HepG2 (cell line): ENCODE data around the gene KANSL1L. TPM values are rescaled to one million over a fixed set of nuclear protein-coding genes. Genes with fewer than 3 reads are reported as not detected.

Experiments
- ATAC-seq: fragments of 200-7000 bp; cut with Tn5 transposase; 3 replicates; pipeline ENCODE4 v1.9.1; 2020; ENCODE audit warnings: mild to moderate bottlenecking, moderate library complexity
- BruUV-seq: library from RNA; stranded (reverse); fragments of 400-500 nt; replicated peaks from 2 replicates; lab custom pipeline; 2021; lab: Mats Ljungman, UMichigan
- CTCF ChIA-PET: fragments of 300-600 bp; formaldehyde crosslinking; extraction: SDS; loops from one replicate; lab custom pipeline; 2021; ENCODE audit warnings: low total read pairs, inconsistent platforms, low intra/inter-chr PET ratio; lab: Yijun Ruan, JAX
- POLR2A ChIA-PET: fragments of 350-600 bp; sonication (Branson Sonifier 250); formaldehyde crosslinking; loops from one replicate; lab custom pipeline; 2020; ENCODE audit warnings: antibody characterized with exemption, inconsistent platforms; lab: Yijun Ruan, JAX
- DNase-seq: peaks from one replicate; pipeline ENCODE4 v3.0.0-alpha.2; 2015; ENCODE audit warnings: low spot score
- FAIRE-seq: peaks from 3 replicates; lab custom pipeline; 2011; peaks lifted over from hg19 to GRCh38; lab: Jason Lieb, UNC
- H2AFZ ChIP-seq: one replicate; pipeline ENCODE4 v1.6.1; 2011; ENCODE audit warnings: low read length, inconsistent platforms
- H3K27ac ChIP-seq: fragments of 300-600 bp; 3 replicates; pipeline ENCODE4 v1.8.0; 2011; ENCODE audit warnings: mixed run types, mild to moderate bottlenecking, mixed read lengths, low read length, inconsistent platforms; ENCODE audit not compliant: insufficient read depth; ENCODE audit errors: extremely low read length
- H3K27me3 ChIP-seq, 2 experiments: fragments of 200-600 bp in 1 of 2; 2 replicates in 1 of 2; 3 replicates in 1 of 2; pipeline versions ENCODE4 v1.6.0 to v1.8.0; 2011; ENCODE audit warnings: low read length in 2 of 2, mild to moderate bottlenecking in 2 of 2, moderate library complexity in 2 of 2, inconsistent platforms in 1 of 2; ENCODE audit not compliant: insufficient read depth in 2 of 2, control insufficient read depth in 1 of 2
- H3K36me3 ChIP-seq, 2 experiments: fragments of 200-600 bp in 1 of 2; replicated peaks in 1 of 2; 2 replicates in 1 of 2; 3 replicates in 1 of 2; pipeline versions ENCODE4 v1.5.1 to v1.8.0; 2011; ENCODE audit warnings: low read length in 2 of 2, inconsistent platforms in 1 of 2; ENCODE audit not compliant: insufficient read depth in 2 of 2, control insufficient read depth in 1 of 2
- H3K4me1 ChIP-seq: 2 replicates; pipeline ENCODE4 v1.5.1; 2012; ENCODE audit warnings: low read length, inconsistent platforms; ENCODE audit not compliant: insufficient read depth
- H3K4me2 ChIP-seq: 2 replicates; pipeline ENCODE4 v1.6.0; 2011; ENCODE audit warnings: low read depth, low read length, inconsistent platforms
- H3K4me3 ChIP-seq, 3 experiments: fragments of 200-600 bp in 1 of 3; sonication (generic), shearing (Covaris generic) in 1 of 3; replicated peaks in 1 of 3; 2 replicates each; pipeline ENCODE4 v1.5.1; 2011 to 2016; ENCODE audit warnings: low read length in 3 of 3, inconsistent platforms in 2 of 3, low read depth in 2 of 3, mild to moderate bottlenecking in 2 of 3, control low read depth in 1 of 3, mixed read lengths in 1 of 3; ENCODE audit not compliant: insufficient read depth in 1 of 3
- H3K79me2 ChIP-seq: one replicate; pipeline ENCODE4 v1.6.1; 2011; ENCODE audit warnings: low read length, inconsistent platforms; ENCODE audit not compliant: insufficient read depth
- H3K9ac ChIP-seq: 2 replicates; pipeline ENCODE4 v1.6.0; 2011; ENCODE audit warnings: mild to moderate bottlenecking, low read depth, low read length, inconsistent platforms; ENCODE audit not compliant: insufficient read depth
- H3K9me3 ChIP-seq: 2 replicates; pipeline ENCODE4 v1.5.1; 2012; ENCODE audit warnings: mild to moderate bottlenecking, low read length
- H4K20me1 ChIP-seq: 2 replicates; pipeline ENCODE4 v1.6.0; 2011; ENCODE audit warnings: inconsistent platforms, mild to moderate bottlenecking, low read length, moderate library complexity; ENCODE audit not compliant: insufficient read depth
- ETV6 ChIP-seq: sonication (generic); formaldehyde crosslinking; conservative IDR thresholded peaks from 2 replicates; pipeline ENCODE4 v1.4.0; 2020; ENCODE audit warnings: missing genetic modification reagents
- GABPB1 ChIP-seq: IDR thresholded peaks from 2 replicates; pipeline ENCODE4 v1.6.1; 2016; ENCODE audit warnings: mild to moderate bottlenecking, missing genetic modification reagents, moderate library complexity, missing compliant biosample characterization
- GPN1 ChIP-seq: sonication (generic); formaldehyde crosslinking; IDR thresholded peaks from 2 replicates; pipeline ENCODE4 v1.5.1; 2020; ENCODE audit warnings: missing genetic modification reagents, borderline replicate concordance
- GTF2F1 ChIP-seq: fragments of 150-350 bp; IDR thresholded peaks from 2 replicates; pipeline ENCODE4 v1.6.1; 2014; ENCODE audit warnings: low read length
- MED1 ChIP-seq: sonication (generic); formaldehyde crosslinking; IDR thresholded peaks from 2 replicates; pipeline ENCODE4 v1.4.0; 2020; ENCODE audit warnings: missing genetic modification reagents
- NFYC ChIP-seq: IDR thresholded peaks from 2 replicates; pipeline ENCODE4 v1.6.1; 2016; ENCODE audit warnings: missing genetic modification reagents, missing compliant biosample characterization
- RAD21 ChIP-seq: fragments of 450-650 bp; formaldehyde crosslinking; IDR thresholded peaks from 2 replicates; pipeline ENCODE4 v1.5.0; 2020; ENCODE audit warnings: mild to moderate bottlenecking
- SRF ChIP-seq: IDR thresholded peaks from 2 replicates; pipeline ENCODE4 v1.6.1; 2011; ENCODE audit warnings: mild to moderate bottlenecking, low read depth, low read length, moderate library complexity
- SRSF9 ChIP-seq: fragments of 200-400 bp; formaldehyde crosslinking; IDR thresholded peaks from 2 replicates; pipeline ENCODE4 v1.6.1; 2018; ENCODE audit warnings: borderline replicate concordance, mild to moderate bottlenecking, low read depth, low read length; ENCODE audit not compliant: insufficient read depth, poor library complexity, severe bottlenecking
- XBP1 ChIP-seq: sonication (generic); formaldehyde crosslinking; IDR thresholded peaks from 2 replicates; pipeline ENCODE4 v1.5.0; 2020; ENCODE audit warnings: missing genetic modification reagents
- ZBTB26 ChIP-seq: IDR thresholded peaks from 2 replicates; pipeline ENCODE4 v1.6.1; 2016; ENCODE audit warnings: missing compliant biosample characterization, missing genetic modification reagents, borderline replicate concordance
- ZFP82 ChIP-seq: sonication (generic); formaldehyde crosslinking; IDR thresholded peaks from 2 replicates; pipeline ENCODE4 v1.5.1; 2020; ENCODE audit warnings: mild to moderate bottlenecking, missing genetic modification reagents, borderline replicate concordance
- ZNF143 ChIP-seq: sonication (generic); formaldehyde crosslinking; IDR thresholded peaks from 2 replicates; pipeline ENCODE4 v1.4.0; 2020; ENCODE audit warnings: missing genetic modification reagents
- ZNF468 ChIP-seq: sonication (generic); formaldehyde crosslinking; IDR thresholded peaks from 2 replicates; pipeline ENCODE4 v1.8.0; 2022; ENCODE audit warnings: mild to moderate bottlenecking, moderate library complexity, missing genetic modification reagents
- ZSCAN12 ChIP-seq: sonication (generic); formaldehyde crosslinking; IDR thresholded peaks from 2 replicates; pipeline ENCODE4 v1.9.0; 2021; ENCODE audit warnings: mild to moderate bottlenecking, missing genetic modification reagents
- WGBS: methylation state at CpG from one replicate; pipeline ENCODE4 v1.1.6; 2017; ENCODE audit warnings: low lambda C conversion rate; 5-methylcytosine and 5-hydroxymethylcytosine counted together
- in situ Hi-C: cut with HindIII; loops from 2 replicates; pipeline ENCODE4 v1.10.0; 2017; ENCODE audit warnings: low pct_unique_long_range_greater_than_20kb; ENCODE audit not compliant: extremely low pct_ligation_motif_present
- intact Hi-C: fragments of 100-400 bp; cut with micrococcal nuclease; formaldehyde crosslinking; loops from one replicate; pipeline ENCODE4 v1.10.0; 2022; ENCODE audit not compliant: unreplicated experiment
- polyA plus RNA-seq, 8 experiments: library from polyadenylated mRNA; depleted of rRNA in 3 of 8; stranded (reverse) in 7 of 8; unstranded in 1 of 8; fragments of >200 nt; fragmentation: Illumina TruSeq in 4 of 8; extraction: Trizol in 4 of 8; gene quantifications; 2 replicates each; pipeline versions ENCODE4 v1.2.1 to v1.2.3, GENCODE V29; 2011 to 2016; ENCODE audit warnings: low read depth in 4 of 8, missing spikeins in 1 of 8, mixed read lengths in 1 of 8; ENCODE audit not compliant: insufficient read depth in 1 of 8
- total RNA-seq, 5 experiments: library from RNA; depleted of rRNA; stranded (reverse); fragments of >200 nt; fragmentation: Illumina TruSeq; extraction: Trizol; gene quantifications; 2 replicates each; pipeline ENCODE4 v1.2.3, GENCODE V29; 2016; ENCODE audit warnings: low read depth in 1 of 5
- TF ChIP-seq, protein P1 (sequence below): sonication (generic); formaldehyde crosslinking; IDR thresholded peaks from 2 replicates; pipeline ENCODE4 v1.8.1; 2023; ENCODE audit warnings: mild to moderate bottlenecking, missing genetic modification reagents, borderline replicate concordance
- TF ChIP-seq, protein P2 (sequence below): sonication (generic); formaldehyde crosslinking; IDR thresholded peaks from 2 replicates; pipeline ENCODE4 v1.4.0; 2020; ENCODE audit warnings: missing genetic modification reagents
- TF ChIP-seq, protein P3 (sequence below): sonication (generic); formaldehyde crosslinking; IDR thresholded peaks from 2 replicates; pipeline ENCODE4 v1.4.0; 2020; ENCODE audit warnings: missing genetic modification reagents, borderline replicate concordance

KANSL1L gene
- total and polyA plus RNA-seq, 2 of the 13 experiments (the other 11 are each of a cell fraction or from before 2014, with no cell fraction given), result 5.4 to 10.3 TPM

GRCh38 chr2:210020138-210020537, 151.1 kb downstream of the KANSL1L start (continued):
- TF ChIP-seq NFYC (CRISPR knock-in tag) (no peak), ETV6 (CRISPR knock-in tag) (no peak), ZNF468 (CRISPR knock-in tag) (no peak)
- TF ChIP-seq, protein P1, sequence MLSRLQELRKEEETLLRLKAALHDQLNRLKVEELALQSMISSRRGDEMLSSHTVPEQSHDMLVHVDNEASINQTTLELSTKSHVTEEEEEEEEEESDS (CRISPR knock-in tag), result no peak
- TF ChIP-seq, protein P2, sequence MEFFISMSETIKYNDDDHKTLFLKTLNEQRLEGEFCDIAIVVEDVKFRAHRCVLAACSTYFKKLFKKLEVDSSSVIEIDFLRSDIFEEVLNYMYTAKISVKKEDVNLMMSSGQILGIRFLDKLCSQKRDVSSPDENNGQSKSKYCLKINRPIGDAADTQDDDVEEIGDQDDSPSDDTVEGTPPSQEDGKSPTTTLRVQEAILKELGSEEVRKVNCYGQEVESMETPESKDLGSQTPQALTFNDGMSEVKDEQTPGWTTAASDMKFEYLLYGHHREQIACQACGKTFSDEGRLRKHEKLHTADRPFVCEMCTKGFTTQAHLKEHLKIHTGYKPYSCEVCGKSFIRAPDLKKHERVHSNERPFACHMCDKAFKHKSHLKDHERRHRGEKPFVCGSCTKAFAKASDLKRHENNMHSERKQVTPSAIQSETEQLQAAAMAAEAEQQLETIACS, result no peak

DNA sequence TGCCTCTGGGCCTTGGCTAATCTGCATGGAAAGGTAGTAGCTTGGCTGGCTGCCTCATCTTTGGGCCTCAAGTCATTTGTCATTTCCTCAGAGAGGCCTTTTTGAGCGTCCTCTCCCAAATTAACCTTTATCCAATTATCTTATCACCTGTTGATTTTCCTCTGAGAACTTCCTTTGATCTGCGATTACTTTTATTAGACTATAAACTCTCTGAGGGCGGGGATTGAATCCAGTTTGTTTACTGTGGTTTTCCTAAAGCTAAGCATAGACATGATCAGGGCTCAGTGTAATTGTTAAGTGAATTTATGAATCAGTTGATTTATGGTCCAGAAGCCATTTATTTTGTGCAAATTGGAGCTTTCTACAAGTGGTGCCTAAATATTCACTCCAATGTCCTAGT, 161.3 kb downstream of the KANSL1L start:
- BruUV-seq, result no TSS peak
- intact Hi-C loops (no loop called here), in situ Hi-C loops (no loop called here)
- no peak for ATAC-seq
- POLR2A ChIA-PET, result interaction anchor here (1.9 kb wide), 1 partner anchor 161 kb away, joined by 4 read pairs; the partner anchor contains the start of gene KANSL1L
- no peak overlapping the region for H3K27ac ChIP-seq
- H3K4me3 ChIP-seq, result no peak overlapping the region
- H3K9me3 ChIP-seq, result no peaks in the 10 kb centered on the region
- H3K36me3 ChIP-seq, result peaks cover 5 to 45% of the 10 kb centered on the region in 2 experiments
- DNase-seq, result no peak
- no peak overlapping the region for H3K9ac ChIP-seq
- H4K20me1 ChIP-seq, result peaks cover 15% of the 10 kb centered on the region
- H3K27me3 ChIP-seq, result no peaks in the 10 kb centered on the region
- CTCF ChIA-PET, result no interaction called here
- H2AFZ ChIP-seq, result no peak overlapping the region
- FAIRE-seq, result no peak
- over 99% methylated on average over 3 of the region's 3 CpGs for WGBS
- peaks cover 31% of the 10 kb centered on the region for H3K4me1 ChIP-seq
- peaks cover 78% of the 10 kb centered on the region for H3K79me2 ChIP-seq
- no peak overlapping the region for H3K4me2 ChIP-seq
- TF ChIP-seq XBP1 (CRISPR knock-in tag) (no peak), GABPB1 (CRISPR knock-in tag) (no peak), GTF2F1 (no peak), SRSF9 (no peak), ZFP82 (CRISPR knock-in tag) (no peak), MED1 (CRISPR knock-in tag) (no peak), ZBTB26 (CRISPR knock-in tag) (no peak), GPN1 (CRISPR knock-in tag) (no peak), SRF (no peak), ZNF143 (CRISPR knock-in tag) (no peak), ZSCAN12 (CRISPR knock-in tag) (no peak), RAD21 (CRISPR knock-in tag) (no peak)
- TF ChIP-seq, protein P3, sequence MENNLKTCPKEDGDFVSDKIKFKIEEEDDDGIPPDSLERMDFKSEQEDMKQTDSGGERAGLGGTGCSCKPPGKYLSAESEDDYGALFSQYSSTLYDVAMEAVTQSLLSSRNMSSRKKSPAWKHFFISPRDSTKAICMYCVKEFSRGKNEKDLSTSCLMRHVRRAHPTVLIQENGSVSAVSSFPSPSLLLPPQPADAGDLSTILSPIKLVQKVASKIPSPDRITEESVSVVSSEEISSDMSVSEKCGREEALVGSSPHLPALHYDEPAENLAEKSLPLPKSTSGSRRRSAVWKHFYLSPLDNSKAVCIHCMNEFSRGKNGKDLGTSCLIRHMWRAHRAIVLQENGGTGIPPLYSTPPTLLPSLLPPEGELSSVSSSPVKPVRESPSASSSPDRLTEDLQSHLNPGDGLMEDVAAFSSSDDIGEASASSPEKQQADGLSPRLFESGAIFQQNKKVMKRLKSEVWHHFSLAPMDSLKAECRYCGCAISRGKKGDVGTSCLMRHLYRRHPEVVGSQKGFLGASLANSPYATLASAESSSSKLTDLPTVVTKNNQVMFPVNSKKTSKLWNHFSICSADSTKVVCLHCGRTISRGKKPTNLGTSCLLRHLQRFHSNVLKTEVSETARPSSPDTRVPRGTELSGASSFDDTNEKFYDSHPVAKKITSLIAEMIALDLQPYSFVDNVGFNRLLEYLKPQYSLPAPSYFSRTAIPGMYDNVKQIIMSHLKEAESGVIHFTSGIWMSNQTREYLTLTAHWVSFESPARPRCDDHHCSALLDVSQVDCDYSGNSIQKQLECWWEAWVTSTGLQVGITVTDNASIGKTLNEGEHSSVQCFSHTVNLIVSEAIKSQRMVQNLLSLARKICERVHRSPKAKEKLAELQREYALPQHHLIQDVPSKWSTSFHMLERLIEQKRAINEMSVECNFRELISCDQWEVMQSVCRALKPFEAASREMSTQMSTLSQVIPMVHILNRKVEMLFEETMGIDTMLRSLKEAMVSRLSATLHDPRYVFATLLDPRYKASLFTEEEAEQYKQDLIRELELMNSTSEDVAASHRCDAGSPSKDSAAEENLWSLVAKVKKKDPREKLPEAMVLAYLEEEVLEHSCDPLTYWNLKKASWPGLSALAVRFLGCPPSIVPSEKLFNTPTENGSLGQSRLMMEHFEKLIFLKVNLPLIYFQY (CRISPR knock-in tag), result no peak
